SK-N-SH (cell line): ENCODE measurements around the gene LPA. TPM values are rescaled to one million over a fixed set of nuclear protein-coding genes. Genes with fewer than 3 reads are reported as not detected.

ENCODE experiments used
- CTCF ChIA-PET: fragments of 300-600, 350-600 bp; formaldehyde crosslinking; extraction: SDS; loops from one replicate; lab custom pipeline; 2021; lab: Yijun Ruan, JAX
- POLR2A ChIA-PET: fragments of 350-600 bp; sonication (Branson Sonifier 250); formaldehyde crosslinking; extraction: SDS; loops from one replicate; lab custom pipeline; 2020; ENCODE audit warnings: antibody characterized with exemption, inconsistent platforms; lab: Yijun Ruan, JAX
- DNase-seq: peaks from one replicate; pipeline ENCODE4 v3.0.0; 2012
- H2AFZ ChIP-seq: fragments of 200-600 bp; sonication (generic); 2 replicates; pipeline ENCODE4 v1.8.1; 2016; ENCODE audit warnings: antibody characterized with exemption, mild to moderate bottlenecking, low read depth
- H3F3A ChIP-seq: fragments of 200-600 bp; sonication (generic); replicated peaks from 2 replicates; pipeline ENCODE3; 2016; ENCODE audit warnings: antibody characterized with exemption, mild to moderate bottlenecking; ENCODE audit not compliant: insufficient read depth
- H3K27ac ChIP-seq, 2 experiments: fragments of 200-500 bp in 1 of 2; fragments of 200-600 bp in 1 of 2; sonication (Bioruptor generic) in 1 of 2; sonication (generic), shearing (Covaris generic) in 1 of 2; 2 replicates each; pipeline versions ENCODE4 v1.5.1 to v1.6.1; 2014 to 2016; ENCODE audit warnings: low read depth in 2 of 2, inconsistent platforms in 1 of 2, low read length in 1 of 2, mild to moderate bottlenecking in 1 of 2, mixed read lengths in 1 of 2
- H3K27me3 ChIP-seq: fragments of 200-600 bp; sonication (generic), shearing (Covaris generic); 2 replicates; pipeline ENCODE4 v1.6.1; 2016; ENCODE audit warnings: mixed run types; ENCODE audit not compliant: insufficient read depth
- H3K36me3 ChIP-seq, 2 experiments: fragments of 200-500 bp in 1 of 2; fragments of 200-600 bp in 1 of 2; sonication (Bioruptor generic) in 1 of 2; sonication (generic) in 1 of 2; replicated peaks in 1 of 2; 2 replicates each; pipeline versions ENCODE3 to v1.5.1; 2014 to 2016; ENCODE audit warnings: low read length in 1 of 2, mild to moderate bottlenecking in 1 of 2; ENCODE audit not compliant: insufficient read depth in 2 of 2, control insufficient read depth in 1 of 2
- H3K4me1 ChIP-seq, 2 experiments: fragments of 200-500 bp in 1 of 2; fragments of 200-600 bp in 1 of 2; sonication (Bioruptor generic) in 1 of 2; sonication (generic), shearing (Covaris generic) in 1 of 2; 2 replicates each; pipeline versions ENCODE4 v1.5.1 to v1.6.1; 2014 to 2016; ENCODE audit warnings: low read depth in 1 of 2, low read length in 1 of 2, mixed run types in 1 of 2; ENCODE audit not compliant: insufficient read depth in 2 of 2, control insufficient read depth in 1 of 2
- H3K4me2 ChIP-seq: fragments of 200-600 bp; sonication (generic), shearing (Covaris generic); 2 replicates; pipeline ENCODE4 v1.6.1; 2017; ENCODE audit warnings: mixed run types
- H3K4me3 ChIP-seq, 2 experiments: fragments of 200-500 bp in 1 of 2; fragments of 200-600 bp in 1 of 2; sonication (Bioruptor generic) in 1 of 2; sonication (generic), shearing (Covaris generic) in 1 of 2; 2 replicates each; pipeline versions ENCODE4 v1.5.1 to v1.8.1; 2014 to 2016; ENCODE audit warnings: low read depth in 2 of 2, inconsistent platforms in 1 of 2, low read length in 1 of 2, mild to moderate bottlenecking in 1 of 2, mixed read lengths in 1 of 2, moderate library complexity in 1 of 2
- H3K79me2 ChIP-seq: fragments of 200-600 bp; sonication (generic); 2 replicates; pipeline ENCODE4 v1.8.1; 2017; ENCODE audit warnings: mild to moderate bottlenecking; ENCODE audit not compliant: insufficient read depth
- H3K9ac ChIP-seq: fragments of 200-600 bp; sonication (generic); 2 replicates; pipeline ENCODE4 v1.6.1; 2017; ENCODE audit warnings: mixed run types
- H3K9me2 ChIP-seq: fragments of 200-600 bp; sonication (generic); 2 replicates; pipeline ENCODE4 v1.6.1; 2017; ENCODE audit warnings: mixed run types
- H3K9me3 ChIP-seq: fragments of 200-600 bp; sonication (generic); 2 replicates; pipeline ENCODE4 v1.6.1; 2017; ENCODE audit warnings: mixed run types, mild to moderate bottlenecking, moderate library complexity
- H4K20me1 ChIP-seq: fragments of 200-600 bp; sonication (generic); 2 replicates; pipeline ENCODE4 v1.6.1; 2017; ENCODE audit warnings: mild to moderate bottlenecking, mixed run types; ENCODE audit not compliant: insufficient read depth
- CHD2 ChIP-seq: fragments of 150-350 bp; IDR thresholded peaks from 2 replicates; pipeline ENCODE4 v1.6.1; 2018; ENCODE audit warnings: low read length; ENCODE audit not compliant: partially characterized antibody
- CTCF ChIP-seq: fragments of 200-600 bp; sonication (generic); IDR thresholded peaks from 2 replicates; pipeline ENCODE4 v1.6.1; 2017; ENCODE audit warnings: antibody characterized with exemption, mild to moderate bottlenecking, moderate library complexity
- EZH2phosphoT487 ChIP-seq: fragments of 200-600 bp; sonication (generic); IDR thresholded peaks from 2 replicates; pipeline ENCODE4 v1.6.1; 2017; ENCODE audit warnings: low read depth, mixed run types, mild to moderate bottlenecking, antibody characterized with exemption, moderate library complexity, borderline replicate concordance
- FOSL2 ChIP-seq: IDR thresholded peaks from 2 replicates; pipeline ENCODE4 v1.4.0; 2012; ENCODE audit warnings: low read depth, mild to moderate bottlenecking, moderate library complexity, borderline replicate concordance
- GABPA ChIP-seq: IDR thresholded peaks from 2 replicates; pipeline ENCODE4 v1.4.0; 2012; ENCODE audit warnings: low read depth, mild to moderate bottlenecking
- IRF3 ChIP-seq: fragments of 150-350 bp; IDR thresholded peaks from 2 replicates; pipeline ENCODE4 v1.6.1; 2016; ENCODE audit warnings: mild to moderate bottlenecking, low read depth, low read length
- MEF2A ChIP-seq: IDR thresholded peaks from 2 replicates; pipeline ENCODE4 v1.4.0; 2012; ENCODE audit warnings: low read depth, borderline replicate concordance
- POLR2AphosphoS5 ChIP-seq: IDR thresholded peaks from 2 replicates; pipeline ENCODE4 v1.6.1; 2012; ENCODE audit warnings: low read depth, low read length
- RCOR1 ChIP-seq: fragments of 150-350 bp; IDR thresholded peaks from 2 replicates; pipeline ENCODE4 v1.6.1; 2017; ENCODE audit warnings: antibody characterized with exemption, low read length
- REST ChIP-seq: IDR thresholded peaks from 2 replicates; pipeline ENCODE4 v1.6.1; 2012; ENCODE audit warnings: mild to moderate bottlenecking, low read depth, low read length, moderate library complexity
- RFX5 ChIP-seq: IDR thresholded peaks from 2 replicates; pipeline ENCODE4 v1.6.1; 2012; ENCODE audit warnings: mild to moderate bottlenecking, improper control_type of control experiment, low read length
- SIN3A ChIP-seq: IDR thresholded peaks from 2 replicates; pipeline ENCODE4 v1.6.1; 2012; ENCODE audit warnings: low read depth, mild to moderate bottlenecking, low read length, moderate library complexity, borderline replicate concordance
- SMC3 ChIP-seq: IDR thresholded peaks from 2 replicates; pipeline ENCODE4 v1.6.1; 2012; ENCODE audit warnings: low read depth, low read length, improper control_type of control experiment
- TAF1 ChIP-seq: IDR thresholded peaks from 2 replicates; pipeline ENCODE4 v1.6.1; 2012; ENCODE audit warnings: low read depth, mild to moderate bottlenecking, low read length, moderate library complexity, borderline replicate concordance
- USF1 ChIP-seq: IDR thresholded peaks from 2 replicates; pipeline ENCODE4 v1.4.0; 2012; ENCODE audit warnings: low read depth, borderline replicate concordance
- USF2 ChIP-seq: fragments of 150-350 bp; IDR thresholded peaks from 2 replicates; pipeline ENCODE4 v1.6.1; 2017; ENCODE audit warnings: antibody characterized with exemption, low read length, low read depth, borderline replicate concordance
- WGBS: methylation state at CpG from one replicate; pipeline ENCODE4 v1.1.6; 2017; ENCODE audit warnings: low lambda C conversion rate; 5-methylcytosine and 5-hydroxymethylcytosine counted together
- polyA plus RNA-seq, 3 experiments: library from polyadenylated mRNA; depleted of rRNA; stranded (reverse); fragments of >200 nt; gene quantifications; 2 replicates each; pipeline ENCODE4 v1.2.3, GENCODE V29; 2012

LPA gene
- polyA plus RNA-seq, 1 of the 3 experiments (the other 2 are of a cell fraction) = not detected

GRCh38 chr6:160659562-160659961 is 4.5 kb downstream of the LPA start:
- H3K4me1 ChIP-seq = no peaks in the 10 kb centered on the region
- no peaks in the 10 kb centered on the region for H3F3A ChIP-seq
- H3K4me3 ChIP-seq = no peak overlapping the region
- H3K27ac ChIP-seq = no peak overlapping the region
- H4K20me1 ChIP-seq = no peaks in the 10 kb centered on the region
- ChIA-PET CTCF (no interaction called here), POLR2A (no interaction called here)
- 0% methylated on average over 6 of the region's 6 CpGs for WGBS
- no peaks in the 10 kb centered on the region for H3K36me3 ChIP-seq
- H3K9ac ChIP-seq = no peak overlapping the region
- no peaks in the 10 kb centered on the region for H3K27me3 ChIP-seq
- TF ChIP-seq CTCF (no peak), GABPA (no peak), EZH2phosphoT487 (no peak), USF1 (no peak), MEF2A (no peak), REST (no peak), FOSL2 (no peak), SIN3A (no peak), RFX5 (no peak), RCOR1 (no peak), CHD2 (no peak), TAF1 (no peak), IRF3 (no peak), POLR2AphosphoS5 (no peak), USF2 (no peak), SMC3 (no peak)
- no peak for DNase-seq
- no peak overlapping the region for H3K4me2 ChIP-seq
- H2AFZ ChIP-seq = no peak overlapping the region
- no peaks in the 10 kb centered on the region for H3K9me3 ChIP-seq
- H3K79me2 ChIP-seq = no peaks in the 10 kb centered on the region
- H3K9me2 ChIP-seq = no peaks in the 10 kb centered on the region
